Smooth muscle cell (in vitro differentiated cells): ENCODE data around the gene DNAI7. TPM values are rescaled to one million over a fixed set of nuclear protein-coding genes. Genes with fewer than 3 reads are reported as not detected.
A peak's percentile ranks its signal among the peaks of the same experiment; 100 is the strongest.

Experiments
- DNase-seq: peaks from one replicate; lab custom pipeline; 2025; ENCODE audit not compliant: unreplicated experiment; lab: John Stamatoyannopoulos, UW
- H2AFZ ChIP-seq: fragments of 200-600 bp; sonication (generic); 2 replicates; pipeline ENCODE4 v1.6.0; 2016; ENCODE audit warnings: antibody characterized with exemption, low read depth, mild to moderate bottlenecking
- H3F3A ChIP-seq: fragments of 200-600 bp; sonication (generic); 2 replicates; pipeline ENCODE4 v1.6.0; 2017; ENCODE audit warnings: antibody characterized with exemption, low read depth
- H3K27ac ChIP-seq: fragments of 200-600 bp; sonication (generic); 2 replicates; pipeline ENCODE4 v1.5.1; 2016; ENCODE audit warnings: low read depth, mild to moderate bottlenecking
- H3K27me3 ChIP-seq: fragments of 200-600 bp; sonication (generic); 2 replicates; pipeline ENCODE4 v1.6.1; 2016; ENCODE audit warnings: low read depth, mild to moderate bottlenecking
- H3K36me3 ChIP-seq: fragments of 200-600 bp; sonication (generic); 2 replicates; pipeline ENCODE4 v1.5.1; 2016; ENCODE audit warnings: low read depth
- H3K4me1 ChIP-seq: fragments of 200-600 bp; sonication (generic); 2 replicates; pipeline ENCODE4 v1.5.1; 2016; ENCODE audit warnings: low read depth
- H3K4me2 ChIP-seq: fragments of 200-600 bp; sonication (generic); 2 replicates; pipeline ENCODE4 v1.6.0; 2016; ENCODE audit warnings: mild to moderate bottlenecking
- H3K4me3 ChIP-seq: fragments of 200-600 bp; sonication (generic); 2 replicates; pipeline ENCODE4 v1.5.1; 2016; ENCODE audit warnings: mild to moderate bottlenecking
- H3K79me2 ChIP-seq: fragments of 200-600 bp; sonication (generic); 2 replicates; pipeline ENCODE4 v1.6.0; 2016; ENCODE audit warnings: low read depth, mild to moderate bottlenecking
- H3K9ac ChIP-seq: fragments of 200-600 bp; sonication (generic); 2 replicates; pipeline ENCODE4 v1.6.0; 2016; ENCODE audit warnings: low read depth
- H3K9me3 ChIP-seq: fragments of 200-600 bp; sonication (generic); replicated peaks from 2 replicates; pipeline ENCODE4 v1.5.1; 2016; ENCODE audit warnings: low read depth
- H4K20me1 ChIP-seq: fragments of 200-600 bp; sonication (generic); 2 replicates; pipeline ENCODE4 v1.6.0; 2016; ENCODE audit warnings: low read depth
- CTCF ChIP-seq: fragments of 200-600 bp; sonication (generic); IDR thresholded peaks from 2 replicates; pipeline ENCODE4 v1.5.1; 2017; ENCODE audit warnings: borderline replicate concordance, mild to moderate bottlenecking, antibody characterized with exemption; ENCODE audit not compliant: insufficient read depth, poor library complexity, severe bottlenecking
- WGBS: methylation state at CpG from one replicate; pipeline ENCODE4 v1.1.7; 2016; ENCODE audit warnings: low lambda C conversion rate; 5-methylcytosine and 5-hydroxymethylcytosine counted together
- polyA plus RNA-seq: library from polyadenylated mRNA; unstranded; fragments of >200 nt; fragmentation: Nextera tagmentation; extraction: Ambion mirVana; gene quantifications from 2 replicates; pipeline ENCODE4 v1.2.1, GENCODE V29; 2016
- total RNA-seq: library from RNA; depleted of rRNA; stranded (reverse); fragments of >200 nt; gene quantifications from 2 replicates; pipeline ENCODE4 v1.2.3, GENCODE V29; 2014

DNAI7 gene
- total and polyA plus RNA-seq, 2 experiments from 2014 or later, result not detected

- Histone ChIP-seq H3K36me3 (no peaks in the 10 kb centered on the region), H3K79me2 (no peaks in the 10 kb centered on the region), H3K27ac (no peak overlapping the region), H3K9me3 (no peaks in the 10 kb centered on the region), H2AFZ (no peak overlapping the region), H3K4me3 (no peak overlapping the region), H3K4me2 (no peak overlapping the region), H3K27me3 (no peaks in the 10 kb centered on the region), H3K9ac (no peak overlapping the region), H3K4me1 (no peaks in the 10 kb centered on the region), H3F3A (no peaks in the 10 kb centered on the region), H4K20me1 (no peaks in the 10 kb centered on the region)
- no peak for TF ChIP-seq CTCF
- DNase-seq, result no peak
- 64% methylated on average over 2 of the region's 2 CpGs for WGBS
Observed at GRCh38 chr12:25131270-25131669, 63.7 kb downstream of the DNAI7 start.

- no peak overlapping the region for H3K4me3 ChIP-seq
- TF ChIP-seq CTCF, result peak; percentile 80
- H2AFZ ChIP-seq, result no peak overlapping the region
- H3F3A ChIP-seq, result no peaks in the 10 kb centered on the region
- H3K9me3 ChIP-seq, result no peaks in the 10 kb centered on the region
- H3K79me2 ChIP-seq, result no peaks in the 10 kb centered on the region
- H3K4me2 ChIP-seq, result no peak overlapping the region
- H3K27ac ChIP-seq, result no peak overlapping the region
- H3K27me3 ChIP-seq, result no peaks in the 10 kb centered on the region
- H3K9ac ChIP-seq, result no peak overlapping the region
- no peaks in the 10 kb centered on the region for H3K4me1 ChIP-seq
- H4K20me1 ChIP-seq, result no peaks in the 10 kb centered on the region
- no peaks in the 10 kb centered on the region for H3K36me3 ChIP-seq
- no peak for DNase-seq
Observed at GRCh38 chr12:25130741-25131188, 64.2 kb downstream of the DNAI7 start.

- Histone ChIP-seq H3K79me2 (no peaks in the 10 kb centered on the region), H3K4me3 (no peak overlapping the region), H3K4me2 (no peak overlapping the region), H3K9ac (no peak overlapping the region), H2AFZ (no peak overlapping the region), H3K4me1 (no peaks in the 10 kb centered on the region), H3K27me3 (no peaks in the 10 kb centered on the region), H3K27ac (no peak overlapping the region), H4K20me1 (no peaks in the 10 kb centered on the region), H3K36me3 (no peaks in the 10 kb centered on the region), H3F3A (no peaks in the 10 kb centered on the region), H3K9me3 (no peaks in the 10 kb centered on the region)
- DNase-seq, result no peak
- 70% methylated on average over 1 of the region's 1 CpG for WGBS
- no peak for TF ChIP-seq CTCF
Observed at GRCh38 chr12:25126746-25127145, 68.2 kb downstream of the DNAI7 start.

- H4K20me1 ChIP-seq, result no peaks in the 10 kb centered on the region
Observed at GRCh38 chr12:25126101-25126500, 68.9 kb downstream of the DNAI7 start.

More at GRCh38 chr12:25126101-25126500, 68.9 kb downstream of the DNAI7 start:
- no peak for TF ChIP-seq CTCF
- H2AFZ ChIP-seq, result no peak overlapping the region
- no peaks in the 10 kb centered on the region for H3K9me3 ChIP-seq
- no peak for DNase-seq
- no peak overlapping the region for H3K4me2 ChIP-seq
- H3F3A ChIP-seq, result no peaks in the 10 kb centered on the region
- no peaks in the 10 kb centered on the region for H3K4me1 ChIP-seq
- no peaks in the 10 kb centered on the region for H3K79me2 ChIP-seq
- H3K9ac ChIP-seq, result no peak overlapping the region
- H3K27ac ChIP-seq, result no peak overlapping the region
- H3K27me3 ChIP-seq, result no peaks in the 10 kb centered on the region
- no peak overlapping the region for H3K4me3 ChIP-seq
- H3K36me3 ChIP-seq, result no peaks in the 10 kb centered on the region
